Effector memory CD8-positive, alpha-beta T cell (primary cell): Measurements from ENCODE around the gene MYH7.
A peak's percentile ranks its signal among the peaks of the same experiment; 100 is the strongest.
"Not testable (repeated sequence)": the region's sequence is repeated elsewhere in the genome, so short reads cannot be mapped to it uniquely, and the experiment has no call there.

Experiments used
- ATAC-seq: fragments of 150-1000 bp; cut with Tn5 transposase; replicated peaks from 2 replicates; pipeline ENCODE4 v1.10.0; 2021; ENCODE audit warnings: mild to moderate bottlenecking, moderate library complexity
- DNase-seq, 3 experiments: peaks; one replicate each; pipeline ENCODE4 v3.0.0; 2021
- H3K27ac Mint-ChIP-seq, 2 donors: one replicate each; pipeline ENCODE4 v1.8.0; 2022; ENCODE audit warnings: mild to moderate bottlenecking in 2 of 2, mixed read lengths in 2 of 2, moderate library complexity in 2 of 2
- H3K27me3 Mint-ChIP-seq, 2 donors: one replicate each; pipeline ENCODE4 v1.8.0; 2022; ENCODE audit warnings: mixed read lengths in 2 of 2
- H3K36me3 Mint-ChIP-seq: one replicate; pipeline ENCODE4 v1.8.0; 2022; ENCODE audit warnings: mild to moderate bottlenecking, moderate library complexity, mixed read lengths; ENCODE audit not compliant: insufficient read depth
- H3K4me1 Mint-ChIP-seq, 2 donors: one replicate each; pipeline ENCODE4 v1.8.0; 2022; ENCODE audit warnings: low read depth in 2 of 2, mixed read lengths in 2 of 2
- H3K4me3 Mint-ChIP-seq, 2 donors: one replicate each; pipeline ENCODE4 v1.8.0; 2022; ENCODE audit warnings: mild to moderate bottlenecking in 2 of 2, mixed read lengths in 2 of 2, moderate library complexity in 2 of 2
- H3K9me3 Mint-ChIP-seq, 2 donors: one replicate each; pipeline ENCODE4 v1.8.0; 2022; ENCODE audit warnings: mixed read lengths in 2 of 2

MYH7 gene

DNA sequence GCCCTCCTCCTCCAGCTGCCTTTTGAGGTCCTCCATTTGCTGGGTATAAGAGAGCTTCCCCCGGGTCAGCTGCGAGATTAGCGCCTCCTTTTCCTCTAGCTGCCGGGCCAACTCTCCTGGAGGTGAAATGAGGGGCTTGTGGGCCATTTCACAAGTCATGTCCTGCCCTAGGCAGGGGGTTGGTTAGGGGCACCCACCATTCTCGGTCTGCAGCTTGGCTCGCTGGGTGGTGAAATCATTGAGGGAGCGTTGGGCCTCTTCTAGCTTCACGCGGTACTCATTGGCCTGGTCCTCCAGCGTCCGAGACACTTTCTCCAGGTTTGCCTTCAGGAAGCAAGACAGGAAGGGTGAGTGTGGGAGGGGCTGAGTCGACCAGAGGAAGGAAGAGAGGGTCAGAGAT is 46.1 kb downstream of the MYH7 start:
- Mint-ChIP-seq H3K4me1 (no peaks in the 10 kb centered on the region), H3K4me3 (no peak overlapping the region), H3K27me3 (peaks cover 51 to 63% of the 10 kb centered on the region in 2 donors), H3K9me3 (no peaks in the 10 kb centered on the region), H3K27ac (no peak overlapping the region), H3K36me3 (peaks cover 2% of the 10 kb centered on the region)
- ATAC-seq (no peak), DNase-seq (no peak)

DNA sequence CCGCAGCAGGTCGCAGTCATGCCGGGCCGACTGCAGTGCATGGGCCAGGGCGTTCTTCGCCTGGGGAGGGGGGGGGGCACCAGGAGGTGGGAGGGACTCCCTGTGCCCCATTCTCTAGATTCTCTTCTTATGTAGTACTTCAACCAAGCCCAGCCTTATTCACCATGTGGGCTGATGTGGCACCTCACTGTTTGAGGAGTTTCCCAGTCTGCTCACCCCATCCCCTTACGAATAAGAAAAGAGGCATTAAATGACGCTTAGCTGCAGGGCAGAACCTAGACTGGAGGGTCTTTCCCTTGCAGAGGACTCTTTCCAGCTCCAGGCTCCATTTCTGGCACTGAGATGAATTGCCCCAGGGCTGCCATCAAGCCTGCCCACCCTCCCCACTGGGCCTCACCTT is 46.5 kb downstream of the MYH7 start:
- H3K27me3 Mint-ChIP-seq, result peaks cover 52 to 62% of the 10 kb centered on the region in 2 donors
- no peaks in the 10 kb centered on the region for H3K9me3 Mint-ChIP-seq
- no peaks in the 10 kb centered on the region for H3K4me1 Mint-ChIP-seq
- H3K4me3 Mint-ChIP-seq, result no peak overlapping the region
- peaks cover 2% of the 10 kb centered on the region for H3K36me3 Mint-ChIP-seq
- DNase-seq, result no peak
- no peak for ATAC-seq
- no peak overlapping the region for H3K27ac Mint-ChIP-seq

DNA sequence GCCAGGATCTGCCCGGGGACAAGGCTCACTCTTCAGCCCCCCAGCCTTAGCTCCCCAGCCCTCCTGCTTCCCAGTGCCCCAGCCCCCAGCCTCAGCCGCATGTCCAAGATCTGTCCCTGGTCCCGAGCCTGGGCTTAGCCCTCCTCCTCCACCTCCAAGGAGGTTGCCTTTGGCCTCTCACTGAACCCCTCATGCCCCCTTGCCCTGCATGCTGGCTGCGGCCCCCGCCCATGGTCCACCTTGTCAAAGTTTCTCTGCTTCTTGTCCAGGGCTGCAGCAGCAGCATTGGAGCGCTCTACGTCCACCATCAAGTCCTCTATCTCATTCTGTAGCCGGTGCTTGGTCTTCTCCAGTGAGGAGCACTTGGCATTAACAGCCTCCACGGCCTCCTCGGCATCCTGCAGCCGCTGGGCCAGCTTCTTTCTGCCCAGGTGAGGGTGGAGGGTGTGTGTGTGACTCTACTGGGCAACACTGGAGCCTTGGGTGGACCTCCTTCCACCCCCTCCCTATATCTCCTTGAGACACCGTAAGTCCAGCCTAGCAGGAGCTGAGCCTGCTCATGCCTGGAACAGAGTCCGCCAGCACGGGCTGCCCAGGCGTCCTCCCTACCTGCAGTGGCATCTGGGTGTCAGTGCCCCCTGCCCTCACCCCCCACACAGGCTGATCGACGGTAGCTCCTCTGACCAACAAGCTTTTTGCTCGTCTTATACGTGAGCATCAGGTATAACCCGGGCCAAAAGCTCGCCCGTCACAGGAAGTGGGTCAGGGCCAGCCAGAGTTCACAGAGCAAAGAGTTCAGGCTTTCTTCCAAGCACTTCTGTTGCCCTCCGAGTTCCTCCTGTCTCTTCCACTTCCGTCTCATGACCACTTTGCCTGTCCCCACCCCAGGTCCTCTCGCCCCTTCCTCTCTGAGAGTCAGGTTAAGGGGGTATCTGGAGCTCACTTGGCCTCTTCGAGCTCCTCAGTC is 47.3 kb downstream of the MYH7 start:
- Mint-ChIP-seq H3K9me3 (no peaks in the 10 kb centered on the region), H3K27ac (peak overlapping the region in 1 of 2 donors; percentile 44), H3K27me3 (peaks cover 45 to 56% of the 10 kb centered on the region in 2 donors), H3K36me3 (peaks cover 2% of the 10 kb centered on the region), H3K4me3 (no peak overlapping the region), H3K4me1 (no peaks in the 10 kb centered on the region)
- DNase-seq, result no peak
- ATAC-seq, result no peak

DNA sequence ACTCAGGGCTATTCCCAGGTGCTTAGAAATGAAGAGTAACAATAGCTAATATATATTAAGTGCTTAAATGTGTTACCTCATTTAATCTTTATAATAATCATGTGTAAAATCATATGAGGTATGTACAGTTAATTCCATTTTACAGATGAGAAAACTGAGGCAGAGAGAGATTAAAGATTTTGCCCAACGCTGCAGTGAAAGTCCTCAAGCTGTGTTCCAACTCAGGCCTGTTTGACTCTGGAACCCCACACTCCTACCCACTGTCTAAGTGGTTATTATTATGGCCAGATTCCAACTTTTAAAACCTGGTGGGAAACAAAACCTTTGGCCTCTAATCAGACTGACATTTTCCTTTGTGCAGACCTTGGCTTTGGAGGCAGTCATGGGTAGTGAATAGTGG is 48.5 kb downstream of the MYH7 start:
- ATAC-seq, result no peak
- H3K4me3 Mint-ChIP-seq, result no peak overlapping the region
- peaks cover 2% of the 10 kb centered on the region for H3K36me3 Mint-ChIP-seq
- no peak for DNase-seq
- no peaks in the 10 kb centered on the region for H3K4me1 Mint-ChIP-seq
- no peak overlapping the region for H3K27ac Mint-ChIP-seq
- no peaks in the 10 kb centered on the region for H3K9me3 Mint-ChIP-seq
- H3K27me3 Mint-ChIP-seq, result peaks cover 48 to 57% of the 10 kb centered on the region in 2 donors

DNA sequence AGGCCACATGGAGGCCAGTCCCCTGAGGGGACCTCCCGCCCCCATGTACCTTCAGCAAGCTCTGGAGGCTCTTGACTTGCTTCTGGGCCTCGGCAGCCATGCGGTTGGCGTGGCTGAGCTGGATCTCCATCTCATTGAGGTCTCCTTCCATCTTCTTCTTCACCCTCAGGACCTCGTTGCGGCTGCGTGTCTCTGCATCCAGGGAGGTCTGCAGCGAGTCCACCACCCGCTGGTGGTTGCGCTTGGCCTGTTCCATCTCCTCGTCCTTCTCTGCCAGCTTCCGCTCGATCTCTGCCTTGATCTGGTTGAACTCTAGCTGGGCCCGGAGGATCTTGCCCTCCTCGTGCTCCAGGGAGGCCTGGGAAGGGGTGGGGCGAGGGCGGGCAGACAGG is 49.2 kb downstream of the MYH7 start:
- not testable (repeated sequence) for H3K9me3 Mint-ChIP-seq, H3K36me3 Mint-ChIP-seq, H3K4me1 Mint-ChIP-seq, ATAC-seq, DNase-seq, H3K4me3 Mint-ChIP-seq, H3K27ac Mint-ChIP-seq
- H3K27me3 Mint-ChIP-seq, result peaks cover 54 to 64% of the 10 kb centered on the region in 2 donors

DNA sequence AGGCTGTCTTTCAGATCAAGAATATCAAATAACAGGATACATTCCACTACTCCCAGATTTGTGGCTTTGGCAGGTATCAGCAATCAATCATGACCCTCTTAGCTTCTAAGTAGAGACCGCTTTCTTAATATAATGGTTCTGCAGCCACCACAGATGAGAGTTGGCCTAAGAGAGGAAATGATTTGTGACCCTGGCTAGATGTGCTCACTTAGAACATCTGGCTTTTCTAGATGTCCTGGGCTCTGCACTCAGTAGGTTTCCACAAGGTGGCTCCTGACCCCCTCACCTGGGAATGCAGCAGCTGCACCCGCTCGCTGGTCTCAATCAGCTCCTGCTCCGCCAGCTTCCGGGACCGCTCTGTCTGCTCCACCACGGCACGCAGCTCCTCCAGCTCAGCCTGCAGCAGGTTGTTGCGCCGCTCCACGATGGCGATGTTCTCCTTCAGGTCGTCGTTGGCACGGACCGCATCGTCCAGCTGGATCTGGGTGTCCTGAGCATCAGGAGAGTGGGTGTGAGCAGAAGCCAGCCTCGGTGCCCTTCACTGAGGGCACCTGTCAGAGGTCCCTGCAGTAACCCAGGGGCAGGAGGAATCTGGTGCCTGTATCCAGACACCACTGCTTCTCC is 49.7 kb downstream of the MYH7 start:
- ATAC-seq, result no peak

DNA sequence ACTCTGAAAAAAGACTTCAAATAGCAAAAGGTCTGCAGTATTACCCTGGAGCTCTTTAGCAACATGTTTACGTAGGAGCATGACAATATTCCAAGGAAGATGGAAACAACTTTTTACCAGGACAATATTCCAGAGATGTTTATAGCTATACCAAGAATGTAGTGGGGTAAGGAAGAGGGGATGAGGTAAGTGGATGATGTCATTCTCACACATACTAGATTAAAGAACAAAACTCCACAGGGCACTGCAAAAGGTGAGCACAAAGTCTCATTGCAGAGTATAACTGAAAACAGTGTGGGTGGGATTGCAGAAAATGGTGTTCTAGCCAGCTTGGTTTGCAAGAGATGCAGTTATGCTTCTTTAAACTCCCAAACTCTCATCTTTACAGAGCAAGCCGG is 50.2 kb downstream of the MYH7 start:
- H3K9me3 Mint-ChIP-seq, result no peaks in the 10 kb centered on the region
- ATAC-seq (no peak), DNase-seq (no peak)

More for the DNA sequence above, 49.7 kb downstream of the MYH7 start:
- peaks cover 2% of the 10 kb centered on the region for H3K36me3 Mint-ChIP-seq
- no peak for DNase-seq
- no peak overlapping the region for H3K4me3 Mint-ChIP-seq
- no peaks in the 10 kb centered on the region for H3K9me3 Mint-ChIP-seq
- no peaks in the 10 kb centered on the region for H3K4me1 Mint-ChIP-seq
- no peak overlapping the region for H3K27ac Mint-ChIP-seq
- peaks cover 58 to 64% of the 10 kb centered on the region in 2 donors for H3K27me3 Mint-ChIP-seq

DNA sequence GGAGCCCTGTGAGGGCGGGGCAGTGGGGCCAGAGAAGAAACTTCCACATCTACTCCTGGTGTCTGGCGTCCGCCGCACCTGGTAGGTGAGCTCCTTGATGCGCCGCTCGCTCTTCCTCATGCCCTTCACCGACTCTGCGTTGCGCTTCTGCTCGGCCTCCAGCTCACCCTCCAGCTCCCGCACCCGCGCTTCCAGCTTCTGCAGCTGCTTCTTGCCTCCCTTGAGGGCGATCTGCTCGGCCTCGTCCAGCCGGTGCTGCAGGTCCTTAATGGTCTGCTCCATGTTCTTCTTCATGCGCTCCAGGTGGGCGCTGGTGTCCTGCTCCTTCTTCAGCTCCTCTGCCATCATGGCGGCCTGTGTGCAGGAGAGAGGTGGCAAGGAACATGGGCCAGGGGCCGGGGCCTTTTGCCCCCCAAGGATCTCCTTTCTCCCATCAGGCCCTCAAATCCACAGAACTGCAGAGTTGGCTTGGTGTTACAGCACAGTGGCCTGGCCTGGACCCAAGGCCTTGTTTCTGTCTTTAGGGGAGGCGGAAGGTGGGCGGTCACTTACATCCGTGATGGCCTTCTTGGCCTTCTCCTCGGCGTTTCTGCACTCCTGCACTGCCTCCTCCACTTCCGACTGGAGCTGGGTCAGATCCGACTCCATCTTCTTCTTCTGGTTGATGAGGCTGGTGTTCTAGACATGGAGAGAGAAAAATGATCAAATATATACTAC is 50.9 kb downstream of the MYH7 start:
- no peak overlapping the region for H3K4me3 Mint-ChIP-seq
- DNase-seq (no peak), ATAC-seq (no peak)
- no peaks in the 10 kb centered on the region for H3K9me3 Mint-ChIP-seq
- H3K27me3 Mint-ChIP-seq, result peaks cover 56 to 64% of the 10 kb centered on the region in 2 donors
- no peak overlapping the region for H3K27ac Mint-ChIP-seq
- H3K4me1 Mint-ChIP-seq, result no peaks in the 10 kb centered on the region
- H3K36me3 Mint-ChIP-seq, result peaks cover under 1% of the 10 kb centered on the region

More for the DNA sequence above, 50.2 kb downstream of the MYH7 start:
- H3K27me3 Mint-ChIP-seq, result peaks cover 61 to 64% of the 10 kb centered on the region in 2 donors
- no peak overlapping the region for H3K27ac Mint-ChIP-seq
- no peaks in the 10 kb centered on the region for H3K4me1 Mint-ChIP-seq
- peaks cover 2% of the 10 kb centered on the region for H3K36me3 Mint-ChIP-seq
- no peak overlapping the region for H3K4me3 Mint-ChIP-seq

DNA sequence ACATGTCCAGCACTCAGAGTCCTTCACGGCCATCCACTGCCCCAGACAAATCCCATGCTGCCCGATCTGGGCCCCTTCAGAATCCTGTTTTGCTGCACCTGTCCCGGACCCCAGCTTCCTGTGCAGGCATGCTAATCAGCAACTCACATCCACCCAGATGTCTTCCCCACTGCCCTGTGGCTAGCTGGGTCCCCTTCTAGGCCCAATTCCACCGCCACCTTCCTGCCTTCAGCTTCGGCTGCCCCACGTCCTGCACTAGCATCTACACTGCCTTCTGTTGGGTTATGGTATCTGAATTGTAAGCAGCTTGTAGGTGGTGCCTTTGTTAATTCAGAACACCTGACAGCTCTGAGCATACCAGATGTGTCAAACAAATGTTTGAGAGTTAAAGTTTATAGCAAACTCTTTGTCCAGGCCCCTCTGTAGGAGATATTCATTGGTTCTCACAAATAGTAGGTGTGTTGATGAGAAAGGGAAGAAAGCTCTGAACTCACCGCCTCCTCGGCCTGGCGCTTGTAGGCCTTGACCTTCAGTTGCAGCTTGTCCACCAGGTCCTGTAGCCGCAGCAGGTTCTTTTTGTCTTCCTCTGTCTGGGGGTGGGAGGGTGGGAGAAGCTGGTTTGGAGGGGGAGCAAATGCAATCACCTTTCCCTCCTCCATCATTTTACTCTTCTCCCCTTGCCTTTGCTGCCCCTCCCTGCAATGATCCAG is 52.6 kb downstream of the MYH7 start:
- Mint-ChIP-seq H3K9me3 (no peaks in the 10 kb centered on the region), H3K36me3 (no peaks in the 10 kb centered on the region), H3K4me1 (no peaks in the 10 kb centered on the region), H3K27ac (no peak overlapping the region), H3K4me3 (no peak overlapping the region), H3K27me3 (peaks cover 39 to 62% of the 10 kb centered on the region in 2 donors)
- no peak for ATAC-seq
- no peak for DNase-seq

DNA sequence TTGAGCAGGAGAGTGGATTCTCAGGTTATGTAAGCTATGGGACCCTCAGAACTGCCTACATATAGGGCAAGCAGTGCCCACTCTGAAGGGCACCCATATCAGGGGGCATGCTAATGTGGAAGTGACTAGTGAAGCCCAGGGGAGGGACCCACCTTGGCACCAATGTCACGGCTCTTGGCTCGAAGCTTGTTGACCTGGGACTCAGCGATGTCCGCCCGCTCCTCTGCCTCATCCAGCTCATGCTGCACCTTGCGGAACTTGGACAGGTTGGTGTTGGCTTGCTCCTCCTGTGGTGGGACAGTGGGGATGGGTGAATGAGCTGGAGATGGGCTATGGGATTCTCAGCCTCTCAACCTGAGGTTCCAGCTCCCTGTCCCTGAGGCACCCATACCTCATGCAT is 53.2 kb downstream of the MYH7 start:
- DNase-seq, result no peak
- Mint-ChIP-seq H3K27ac (no peak overlapping the region), H3K36me3 (no peaks in the 10 kb centered on the region), H3K9me3 (no peaks in the 10 kb centered on the region), H3K4me3 (no peak overlapping the region), H3K4me1 (no peaks in the 10 kb centered on the region), H3K27me3 (peaks cover 36 to 62% of the 10 kb centered on the region in 2 donors)
- ATAC-seq, result no peak

DNA sequence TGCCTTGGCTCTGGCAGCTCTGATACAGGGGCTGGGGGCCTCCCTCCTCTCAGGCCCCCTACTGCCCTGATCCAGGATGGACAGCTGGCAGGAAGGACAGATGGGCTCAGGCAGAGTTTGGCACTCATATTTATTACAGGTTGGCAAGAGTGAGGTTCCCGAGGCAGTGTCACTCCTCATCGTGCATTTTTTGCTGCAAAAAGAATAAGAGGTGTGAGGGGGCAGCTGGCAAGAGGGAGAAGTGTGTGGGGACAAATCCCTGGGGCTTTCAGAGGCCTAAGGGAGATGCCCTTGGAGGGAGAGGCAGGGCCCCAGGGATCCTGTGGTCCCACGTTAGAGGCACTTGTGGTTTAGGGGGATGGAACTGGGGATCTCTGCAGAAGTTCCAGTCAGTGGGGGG is 53.6 kb downstream of the MYH7 start:
- Mint-ChIP-seq H3K27me3 (peaks cover 36 to 64% of the 10 kb centered on the region in 2 donors), H3K4me3 (no peak overlapping the region), H3K9me3 (no peaks in the 10 kb centered on the region), H3K27ac (no peak overlapping the region), H3K4me1 (no peaks in the 10 kb centered on the region), H3K36me3 (no peaks in the 10 kb centered on the region)
- no peak for ATAC-seq
- no peak for DNase-seq

DNA sequence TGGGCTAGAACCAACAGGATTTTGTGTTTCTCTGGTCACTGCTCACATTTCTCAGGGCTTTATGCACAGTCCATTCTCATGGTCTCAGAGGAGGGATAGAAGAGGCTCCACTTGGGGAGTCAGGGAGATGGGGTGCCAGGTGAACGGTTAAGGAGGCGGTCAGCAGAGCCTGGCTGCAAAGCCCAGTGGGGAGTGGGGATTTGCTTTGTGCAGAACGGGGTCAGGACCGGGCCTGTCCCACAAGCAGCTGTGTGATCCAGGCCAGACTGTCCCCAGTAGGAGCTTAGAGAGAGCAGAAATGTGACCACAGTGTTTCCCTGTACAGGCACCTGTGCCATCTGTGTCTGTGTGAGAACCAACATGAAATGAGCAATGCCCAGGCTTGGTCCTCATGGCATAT is 54.5 kb downstream of the MYH7 start:
- DNase-seq (no peak), ATAC-seq (no peak)
- Mint-ChIP-seq H3K27ac (no peak overlapping the region), H3K4me1 (no peaks in the 10 kb centered on the region), H3K36me3 (no peaks in the 10 kb centered on the region), H3K9me3 (no peaks in the 10 kb centered on the region), H3K27me3 (peaks cover 34 to 66% of the 10 kb centered on the region in 2 donors), H3K4me3 (no peak overlapping the region)
